ENCODE data around the gene PRMT3.

PRMT3 gene

GRCh38 chr11:20488352-20488751, 100.8 kb downstream of the PRMT3 start:
- H3K9ac ChIP-seq (ENCODE audit: low read depth, low read length) = no peak overlapping the region
- 0 out of 2 replicates have a peak, but pooled peaks cover 5% of the 10 kb centered on the region for H3K9me3 ChIP-seq (ENCODE audit: control insufficient read depth, insufficient read depth, low read length)
- no peaks in the 10 kb centered on the region for H3K4me1 ChIP-seq (ENCODE audit: insufficient read depth, low read length)
- H3K36me3 ChIP-seq (ENCODE audit: insufficient read depth, low read length) = no peaks in the 10 kb centered on the region; the same call in 1 of the 2 replicates

DNA sequence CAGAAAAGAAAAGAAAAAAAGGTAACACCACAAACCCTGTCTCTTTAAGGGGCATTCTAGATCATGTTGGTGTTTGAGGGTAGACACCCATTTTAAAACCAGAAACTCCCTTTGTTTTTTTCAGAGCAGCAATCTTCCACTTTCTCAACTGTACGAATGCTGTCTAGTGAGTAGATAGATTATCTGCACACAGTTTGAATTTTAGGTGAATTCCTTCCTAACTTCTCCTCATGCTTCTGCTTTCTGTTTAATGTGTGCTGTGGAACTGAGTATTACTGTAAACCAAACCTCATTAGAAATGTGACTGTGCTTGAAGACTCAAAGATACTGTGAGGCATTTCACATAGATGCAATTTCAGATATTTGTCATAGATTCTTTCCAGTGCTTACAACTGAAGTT, 102.4 kb downstream of the PRMT3 start:
- Histone ChIP-seq H3K9me3 (ENCODE audit: control insufficient read depth, insufficient read depth, low read length) (no peaks in the 10 kb centered on the region), H3K9ac (ENCODE audit: low read depth, low read length) (no peak overlapping the region), H3K36me3 (ENCODE audit: insufficient read depth, low read length) (no peaks in the 10 kb centered on the region), H3K4me1 (ENCODE audit: insufficient read depth, low read length) (no peaks in the 10 kb centered on the region)

- H3K36me3 ChIP-seq (ENCODE audit: insufficient read depth, low read length) = no peaks in the 10 kb centered on the region; the same call in 1 of the 2 replicates
- H3K9me3 ChIP-seq (ENCODE audit: control insufficient read depth, insufficient read depth, low read length) = no peaks in the 10 kb centered on the region
- H3K9ac ChIP-seq (ENCODE audit: low read depth, low read length) = no peak overlapping the region
- H3K4me1 ChIP-seq (ENCODE audit: insufficient read depth, low read length) = peaks cover 10% of the 10 kb centered on the region; the same call in 1 of the 2 replicates
Observed at GRCh38 chr11:20493340-20493739, 105.8 kb downstream of the PRMT3 start.

GRCh38 chr11:20497124-20497792, 109.7 kb downstream of the PRMT3 start:
- Histone ChIP-seq H3K9me3 (ENCODE audit: control insufficient read depth, insufficient read depth, low read length) (no peaks in the 10 kb centered on the region), H3K36me3 (ENCODE audit: insufficient read depth, low read length) (no peaks in the 10 kb centered on the region; the same call in 1 of the 2 replicates), H3K4me1 (ENCODE audit: insufficient read depth, low read length) (peaks cover 10% of the 10 kb centered on the region; the same call in 1 of the 2 replicates), H3K9ac (ENCODE audit: low read depth, low read length) (no peak overlapping the region; the same call in 1 of the 2 replicates)

DNA sequence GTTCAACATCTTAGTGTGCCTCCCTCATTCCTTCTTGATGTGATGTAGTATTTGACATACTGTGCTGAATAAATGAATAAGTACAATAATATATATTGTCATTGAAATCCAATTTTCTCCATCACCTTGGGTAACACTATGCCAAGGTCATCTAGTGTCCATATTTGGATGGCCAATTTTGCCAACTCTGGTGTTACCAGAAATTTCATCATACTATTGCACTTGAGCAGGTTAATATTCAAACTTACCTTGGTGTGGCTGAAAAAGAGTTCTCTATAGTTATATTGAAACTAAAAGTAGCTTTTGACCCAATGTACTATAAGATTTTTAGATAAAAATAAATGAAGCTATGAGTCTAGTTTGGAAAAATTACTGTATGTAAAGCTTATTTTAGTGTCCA, 113.7 kb downstream of the PRMT3 start:
- Histone ChIP-seq H3K9ac (ENCODE audit: low read depth, low read length) (no peak overlapping the region), H3K36me3 (ENCODE audit: insufficient read depth, low read length) (no peaks in the 10 kb centered on the region; the same call in 1 of the 2 replicates), H3K9me3 (ENCODE audit: control insufficient read depth, insufficient read depth, low read length) (no peaks in the 10 kb centered on the region), H3K4me1 (ENCODE audit: insufficient read depth, low read length) (peaks cover 10% of the 10 kb centered on the region; the same call in 1 of the 2 replicates)

DNA sequence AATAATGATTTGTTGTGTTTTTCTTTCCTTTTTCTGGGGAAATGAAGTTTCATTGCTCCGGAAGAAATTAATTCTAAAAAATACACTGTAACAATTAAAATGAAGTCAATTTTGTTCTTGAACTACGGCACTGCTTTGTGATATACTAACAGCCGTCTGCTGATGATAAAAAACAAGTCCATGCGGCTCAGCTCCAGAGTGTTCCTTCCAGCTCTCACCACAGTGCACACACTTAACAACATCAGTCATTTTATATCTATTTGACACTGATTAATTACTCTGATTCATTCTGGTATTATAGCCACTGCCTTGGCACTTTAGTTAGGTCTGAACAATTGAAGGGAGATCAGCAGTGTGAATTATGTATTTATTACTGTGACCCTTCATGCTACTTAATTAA, 114.5 kb downstream of the PRMT3 start:
- no peaks in the 10 kb centered on the region; the same call in 1 of the 2 replicates for H3K36me3 ChIP-seq (ENCODE audit: insufficient read depth, low read length)
- no peaks in the 10 kb centered on the region for H3K9me3 ChIP-seq (ENCODE audit: control insufficient read depth, insufficient read depth, low read length)
- no peak overlapping the region for H3K9ac ChIP-seq (ENCODE audit: low read depth, low read length)
- H3K4me1 ChIP-seq (ENCODE audit: insufficient read depth, low read length) = peaks cover 6% of the 10 kb centered on the region; the same call in 1 of the 2 replicates

GRCh38 chr11:20511982-20512381, 124.5 kb downstream of the PRMT3 start:
- Histone ChIP-seq H3K4me1 (ENCODE audit: insufficient read depth, low read length) (peaks cover 8% of the 10 kb centered on the region), H3K9me3 (ENCODE audit: control insufficient read depth, insufficient read depth, low read length) (no peaks in the 10 kb centered on the region), H3K9ac (ENCODE audit: low read depth, low read length) (no peak overlapping the region), H3K36me3 (ENCODE audit: insufficient read depth, low read length) (no peaks in the 10 kb centered on the region)

GRCh38 chr11:20512869-20513268, 125.4 kb downstream of the PRMT3 start:
- no peak overlapping the region for H3K9ac ChIP-seq (ENCODE audit: low read depth, low read length)
- no peaks in the 10 kb centered on the region for H3K36me3 ChIP-seq (ENCODE audit: insufficient read depth, low read length)
- H3K9me3 ChIP-seq (ENCODE audit: control insufficient read depth, insufficient read depth, low read length) = no peaks in the 10 kb centered on the region
- peaks cover 8% of the 10 kb centered on the region for H3K4me1 ChIP-seq (ENCODE audit: insufficient read depth, low read length)

DNA sequence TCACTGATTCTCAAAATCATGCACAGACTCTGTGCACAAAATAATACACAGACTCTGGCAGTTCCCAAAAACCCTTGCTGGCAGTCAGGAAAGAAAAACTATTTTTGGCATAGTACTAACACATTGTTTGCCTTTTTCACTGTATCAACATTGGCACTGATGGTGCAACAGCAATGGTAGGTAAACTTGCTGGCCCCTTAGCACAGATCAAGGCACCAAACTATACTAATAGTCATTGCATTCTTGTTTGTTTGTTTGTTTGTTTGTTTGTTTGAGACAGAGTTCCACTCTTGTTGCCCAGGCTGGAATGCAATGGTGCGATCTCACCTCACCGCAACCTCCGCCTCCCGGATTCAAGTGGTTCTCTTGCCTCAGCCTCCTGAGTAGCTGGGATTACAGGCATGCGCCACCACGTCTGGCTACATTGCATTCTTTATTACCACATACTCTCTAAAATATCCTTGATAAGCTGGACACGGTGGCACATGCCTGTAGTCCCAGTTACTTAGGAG, 130.9 kb downstream of the PRMT3 start:
- Histone ChIP-seq H3K9ac (ENCODE audit: low read depth, low read length) (no peak overlapping the region), H3K36me3 (ENCODE audit: insufficient read depth, low read length) (no peaks in the 10 kb centered on the region), H3K4me1 (ENCODE audit: insufficient read depth, low read length) (peaks cover 15% of the 10 kb centered on the region), H3K9me3 (ENCODE audit: control insufficient read depth, insufficient read depth, low read length) (no peaks in the 10 kb centered on the region)

DNA sequence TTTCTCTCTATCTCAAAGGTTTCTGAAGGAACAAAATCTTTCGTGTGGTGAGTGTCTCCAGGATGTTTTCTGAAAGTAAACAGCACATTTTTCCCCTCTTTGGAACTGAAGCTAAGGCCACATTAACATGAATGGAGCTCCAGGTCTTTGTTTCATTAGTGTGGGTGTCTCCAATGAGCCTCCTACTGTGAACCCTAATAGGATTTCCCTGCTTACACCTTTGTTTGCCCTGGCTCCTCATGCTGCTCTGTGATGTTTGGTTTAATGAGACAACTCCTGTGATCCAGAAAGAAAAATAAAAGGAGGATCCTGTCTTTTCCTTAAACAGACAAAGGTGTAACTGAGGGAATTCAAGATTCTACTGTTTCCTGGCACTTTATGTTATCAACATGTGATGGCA, 135.0 kb downstream of the PRMT3 start:
- no peak overlapping the region for H3K9ac ChIP-seq (ENCODE audit: low read depth, low read length)
- no peaks in the 10 kb centered on the region for H3K9me3 ChIP-seq (ENCODE audit: control insufficient read depth, insufficient read depth, low read length)
- H3K36me3 ChIP-seq (ENCODE audit: insufficient read depth, low read length) = no peaks in the 10 kb centered on the region
- peaks cover 7% of the 10 kb centered on the region; the same call in 1 of the 2 replicates for H3K4me1 ChIP-seq (ENCODE audit: insufficient read depth, low read length)

DNA sequence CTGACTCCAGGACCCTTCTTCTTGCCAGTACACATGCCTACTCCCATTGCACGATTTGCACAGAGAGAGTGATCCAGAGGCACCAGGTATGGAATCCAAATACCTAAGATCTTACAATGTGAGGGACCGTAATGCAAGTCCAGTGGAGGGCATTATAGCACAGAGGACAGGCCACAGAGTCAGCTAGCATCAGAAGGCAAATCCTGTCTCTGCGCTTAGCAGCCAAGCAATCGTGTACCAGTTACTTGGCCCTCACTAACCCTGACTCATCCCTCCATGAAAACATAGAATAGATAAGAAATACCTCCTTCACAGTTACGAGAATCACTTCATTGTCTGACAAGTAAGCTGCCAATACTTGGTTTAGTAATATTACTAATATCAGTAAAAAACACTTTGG, 142.2 kb downstream of the PRMT3 start:
- Histone ChIP-seq H3K9ac (ENCODE audit: low read depth, low read length) (no peak overlapping the region), H3K9me3 (ENCODE audit: control insufficient read depth, insufficient read depth, low read length) (no peaks in the 10 kb centered on the region), H3K36me3 (ENCODE audit: insufficient read depth, low read length) (no peaks in the 10 kb centered on the region), H3K4me1 (ENCODE audit: insufficient read depth, low read length) (no peaks in the 10 kb centered on the region)

DNA sequence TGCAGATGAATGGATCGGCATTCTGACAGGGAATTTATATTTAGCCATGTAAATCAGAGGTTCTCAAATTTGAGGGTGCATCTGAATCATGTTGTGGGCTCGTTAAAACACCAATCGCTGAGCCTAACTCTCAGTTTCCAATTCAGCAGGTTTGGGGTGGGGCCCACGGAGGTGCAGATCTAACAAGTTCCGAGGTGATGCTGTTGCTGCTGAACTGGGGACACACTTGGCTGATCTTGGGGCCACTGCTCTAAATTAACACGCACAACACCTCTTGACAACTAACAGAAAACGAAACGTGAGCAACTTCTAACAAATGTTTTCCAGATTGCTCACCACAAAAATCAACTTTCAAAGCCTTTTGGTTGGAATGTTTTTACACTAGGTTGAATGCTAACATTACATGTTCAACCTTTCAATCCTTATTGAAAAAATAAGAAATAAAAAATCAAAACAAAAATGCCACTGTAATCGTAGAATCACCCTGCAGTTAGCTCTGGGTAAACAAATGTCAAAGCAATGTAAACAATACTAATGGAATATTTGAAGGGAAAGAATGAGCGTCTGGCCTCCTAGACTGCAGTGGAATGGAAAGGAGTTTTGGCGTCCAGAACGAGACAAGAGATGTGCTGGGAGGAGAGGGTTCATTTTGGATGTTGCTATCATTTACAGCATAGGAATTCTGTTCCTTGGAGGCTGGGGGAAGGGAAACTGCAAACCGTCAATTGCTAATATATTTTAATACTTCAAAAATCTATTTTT, 143.6 kb downstream of the PRMT3 start:
- Histone ChIP-seq H3K9ac (ENCODE audit: low read depth, low read length) (no peak overlapping the region), H3K9me3 (ENCODE audit: control insufficient read depth, insufficient read depth, low read length) (no peaks in the 10 kb centered on the region), H3K4me1 (ENCODE audit: insufficient read depth, low read length) (no peaks in the 10 kb centered on the region), H3K36me3 (ENCODE audit: insufficient read depth, low read length) (no peaks in the 10 kb centered on the region)

- H3K9me3 ChIP-seq (ENCODE audit: control insufficient read depth, insufficient read depth, low read length) = no peaks in the 10 kb centered on the region; the same call in 1 of the 2 replicates
- no peak overlapping the region for H3K9ac ChIP-seq (ENCODE audit: low read depth, low read length)
- no peaks in the 10 kb centered on the region for H3K4me1 ChIP-seq (ENCODE audit: insufficient read depth, low read length)
- no peaks in the 10 kb centered on the region for H3K36me3 ChIP-seq (ENCODE audit: insufficient read depth, low read length)
Observed at GRCh38 chr11:20535271-20535881, 147.9 kb downstream of the PRMT3 start.

DNA sequence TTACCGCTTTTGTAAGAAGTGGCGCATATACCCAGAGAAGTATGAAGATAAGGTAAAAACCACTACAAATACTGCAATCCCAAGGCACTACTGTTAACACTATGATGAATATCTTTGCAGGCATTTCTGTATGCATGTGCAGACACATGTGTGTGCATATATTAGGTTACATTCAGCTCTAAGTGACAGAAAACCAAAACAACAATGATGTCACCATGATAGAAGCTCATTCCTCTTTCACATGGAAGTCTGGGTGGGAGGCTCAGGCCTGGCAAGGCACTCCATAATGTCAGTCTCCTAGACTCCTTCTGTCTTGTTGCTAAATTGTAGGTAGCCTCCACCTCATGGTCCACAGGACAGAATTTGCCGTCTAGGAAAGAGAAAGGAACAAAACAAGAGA, 148.8 kb downstream of the PRMT3 start:
- no peaks in the 10 kb centered on the region for H3K4me1 ChIP-seq (ENCODE audit: insufficient read depth, low read length)
- H3K9me3 ChIP-seq (ENCODE audit: control insufficient read depth, insufficient read depth, low read length) = no peaks in the 10 kb centered on the region; the same call in 1 of the 2 replicates
- no peak overlapping the region for H3K9ac ChIP-seq (ENCODE audit: low read depth, low read length)
- H3K36me3 ChIP-seq (ENCODE audit: insufficient read depth, low read length) = no peaks in the 10 kb centered on the region

Data from ES-I3 (cell line).